H9 (cell line): Measurements from ENCODE around the gene TOMM70. TPM values are rescaled to one million over a fixed set of nuclear protein-coding genes. Genes with fewer than 3 reads are reported as not detected.

Experiments used
- DNase-seq: peaks from one replicate; pipeline ENCODE4 v3.0.0-alpha.2; 2017
- H2AFZ ChIP-seq: one replicate; pipeline ENCODE4 v1.6.1; 2013; ENCODE audit warnings: mild to moderate bottlenecking, low read length, control low read depth, moderate library complexity
- H2AK5ac ChIP-seq: 2 replicates; pipeline ENCODE4 v1.6.1; 2013; ENCODE audit warnings: low read length, control low read depth, mixed read lengths; ENCODE audit not compliant: insufficient read length
- H2BK120ac ChIP-seq: one replicate; pipeline ENCODE4 v1.6.1; 2013; ENCODE audit warnings: low read depth, mild to moderate bottlenecking, low read length, control low read depth, inconsistent platforms; ENCODE audit not compliant: poor library complexity, severe bottlenecking
- H2BK12ac ChIP-seq: 2 replicates; pipeline ENCODE4 v1.6.1; 2013; ENCODE audit warnings: low read length, control low read depth, mixed read lengths, low read depth; ENCODE audit not compliant: insufficient read length
- H2BK15ac ChIP-seq: 2 replicates; pipeline ENCODE4 v1.6.1; 2013; ENCODE audit warnings: low read depth, low read length, control low read depth
- H2BK20ac ChIP-seq: one replicate; pipeline ENCODE4 v1.6.1; 2013; ENCODE audit warnings: low read depth, mild to moderate bottlenecking, low read length, control low read depth, inconsistent platforms; ENCODE audit not compliant: poor library complexity, severe bottlenecking
- H2BK5ac ChIP-seq: 2 replicates; pipeline ENCODE4 v1.6.1; 2013; ENCODE audit warnings: low read length, control low read depth, mixed read lengths; ENCODE audit not compliant: insufficient read length
- H3K14ac ChIP-seq: 2 replicates; pipeline ENCODE4 v1.6.1; 2013; ENCODE audit warnings: low read length, control low read depth; ENCODE audit not compliant: insufficient read depth
- H3K18ac ChIP-seq: 2 replicates; pipeline ENCODE4 v1.6.1; 2013; ENCODE audit warnings: low read depth, mild to moderate bottlenecking, mixed read lengths, low read length, control low read depth; ENCODE audit not compliant: insufficient read length
- H3K23ac ChIP-seq: 2 replicates; pipeline ENCODE4 v1.6.1; 2013; ENCODE audit warnings: low read length, control low read depth, mixed read lengths, low read depth; ENCODE audit not compliant: insufficient read length
- H3K23me2 ChIP-seq: 2 replicates; pipeline ENCODE4 v1.6.1; 2013; ENCODE audit warnings: low read depth, mild to moderate bottlenecking, mixed read lengths, low read length, control low read depth; ENCODE audit not compliant: insufficient read length, poor library complexity, severe bottlenecking
- H3K27ac ChIP-seq: 2 replicates; pipeline ENCODE4 v1.5.1; 2013; ENCODE audit warnings: low read length, control low read depth, mixed read lengths, low read depth; ENCODE audit not compliant: insufficient read length
- H3K27me3 ChIP-seq: 2 replicates; pipeline ENCODE4 v1.6.1; 2013; ENCODE audit warnings: low read length, control low read depth, inconsistent platforms; ENCODE audit not compliant: insufficient read depth
- H3K4ac ChIP-seq: 2 replicates; pipeline ENCODE4 v1.6.1; 2013; ENCODE audit warnings: low read depth, mild to moderate bottlenecking, control low read depth, inconsistent platforms, low read length, moderate library complexity
- H3K4me1 ChIP-seq: 2 replicates; pipeline ENCODE4 v1.6.1; 2013; ENCODE audit warnings: low read length, control low read depth, inconsistent platforms; ENCODE audit not compliant: insufficient read depth
- H3K4me2 ChIP-seq: 2 replicates; pipeline ENCODE4 v1.6.1; 2013; ENCODE audit warnings: low read length, control low read depth, mixed read lengths; ENCODE audit not compliant: insufficient read length, insufficient read depth
- H3K56ac ChIP-seq: 2 replicates; pipeline ENCODE4 v1.6.1; 2013; ENCODE audit warnings: low read depth, mild to moderate bottlenecking, mixed read lengths, low read length, control low read depth; ENCODE audit not compliant: insufficient read length
- H3K79me1 ChIP-seq: 2 replicates; pipeline ENCODE4 v1.6.1; 2013; ENCODE audit warnings: low read depth, mild to moderate bottlenecking, moderate library complexity, low read length, control low read depth, inconsistent platforms; ENCODE audit not compliant: insufficient read depth, poor library complexity, severe bottlenecking
- H3K79me2 ChIP-seq: 2 replicates; pipeline ENCODE4 v1.6.1; 2013; ENCODE audit warnings: low read length, control low read depth, inconsistent platforms; ENCODE audit not compliant: insufficient read depth
- H3K9ac ChIP-seq: 2 replicates; pipeline ENCODE4 v1.6.1; 2013; ENCODE audit warnings: low read length, control low read depth, mixed read lengths; ENCODE audit not compliant: insufficient read length; ENCODE audit errors: extremely low read depth
- H3K9me3 ChIP-seq: one replicate; pipeline ENCODE4 v1.6.1; 2013; ENCODE audit warnings: low read depth, low read length, inconsistent platforms; ENCODE audit not compliant: control insufficient read depth
- H3T11ph ChIP-seq: one replicate; pipeline ENCODE4 v1.6.1; 2013; ENCODE audit warnings: mild to moderate bottlenecking, low read length, control low read depth, inconsistent platforms
- H4K20me1 ChIP-seq: one replicate; pipeline ENCODE4 v1.6.1; 2013; ENCODE audit not compliant: control insufficient read depth, insufficient read length, insufficient read depth
- H4K5ac ChIP-seq: 2 replicates; pipeline ENCODE4 v1.6.1; 2013; ENCODE audit warnings: low read depth, mild to moderate bottlenecking, mixed read lengths, low read length, control low read depth; ENCODE audit not compliant: insufficient read length
- H4K8ac ChIP-seq: replicated peaks from 2 replicates; pipeline ENCODE4 v1.6.1; 2013; ENCODE audit warnings: low read length, control low read depth, mixed read lengths, low read depth; ENCODE audit not compliant: insufficient read length
- H4K91ac ChIP-seq: 2 replicates; pipeline ENCODE4 v1.6.1; 2013; ENCODE audit warnings: low read depth, mild to moderate bottlenecking, moderate library complexity, mixed read lengths, low read length, control low read depth; ENCODE audit not compliant: insufficient read length
- H3K27ac Mint-ChIP-seq, 3 experiments: 2 replicates in 2 of 3; 3 replicates in 1 of 3; pipeline ENCODE4 v1.8.0; 2020 to 2021; ENCODE audit warnings: mixed read lengths in 3 of 3, mild to moderate bottlenecking in 1 of 3, moderate library complexity in 1 of 3
- H3K27me3 Mint-ChIP-seq: 2 replicates; pipeline ENCODE4 v1.8.0; 2021; ENCODE audit warnings: low read depth, mild to moderate bottlenecking, moderate library complexity, mixed read lengths
- H3K36me3 Mint-ChIP-seq, 3 experiments: 2 replicates in 2 of 3; 3 replicates in 1 of 3; pipeline ENCODE4 v1.8.0; 2020 to 2021; ENCODE audit warnings: low read depth in 3 of 3, mixed read lengths in 3 of 3; ENCODE audit not compliant: insufficient read depth in 1 of 3
- H3K4me1 Mint-ChIP-seq, 2 experiments: 2 replicates each; pipeline ENCODE4 v1.8.0; 2020; ENCODE audit warnings: mixed read lengths in 2 of 2
- H3K4me3 Mint-ChIP-seq, 2 experiments: 2 replicates in 1 of 2; 3 replicates in 1 of 2; pipeline ENCODE4 v1.8.0; 2020 to 2021; ENCODE audit warnings: mild to moderate bottlenecking in 2 of 2, mixed read lengths in 2 of 2, moderate library complexity in 1 of 2
- H3K9me3 Mint-ChIP-seq, 2 experiments: 2 replicates in 1 of 2; 3 replicates in 1 of 2; pipeline ENCODE4 v1.8.0; 2020; ENCODE audit warnings: mild to moderate bottlenecking in 2 of 2, mixed read lengths in 2 of 2, moderate library complexity in 1 of 2
- CTCF ChIP-seq: fragments of 200-600 bp; sonication (generic); conservative IDR thresholded peaks from 3 replicates; pipeline ENCODE4 v1.8.0; 2021; ENCODE audit warnings: antibody characterized with exemption, mild to moderate bottlenecking
- WGBS: extraction: QIAGEN DNeasy Blood & Tissue Kit; methylation state at CpG from one replicate; pipeline ENCODE4 v1.1.7; 2013; ENCODE audit warnings: missing lambda C conversion rate, low lambda C conversion rate, mixed read lengths; ENCODE audit not compliant: insufficient read length; ENCODE audit errors: extremely low coverage; 5-methylcytosine and 5-hydroxymethylcytosine counted together
- total RNA-seq: library from RNA; stranded (reverse); gene quantifications from 2 replicates; pipeline ENCODE4 v1.2.1, GENCODE V29; 2021

The TOMM70 gene
- total RNA-seq, 1 experiment from 2014 or later: 53.0 TPM

- Histone ChIP-seq H3K27ac (no peak overlapping the region), H3K14ac (no peak overlapping the region), H2BK5ac (no peak overlapping the region), H3T11ph (no peak overlapping the region), H2BK20ac (no peak overlapping the region), H3K79me1 (peaks cover 3% of the 10 kb centered on the region), H3K27me3 (no peaks in the 10 kb centered on the region), H3K4me1 (0 out of 2 replicates have a peak, but pooled peaks cover 2% of the 10 kb centered on the region), H4K8ac (no peak overlapping the region), H2AFZ (no peak overlapping the region), H3K23me2 (peaks cover 6% of the 10 kb centered on the region), H3K23ac (no peak overlapping the region), H3K9ac (no peak overlapping the region), H3K56ac (no peak overlapping the region), H3K18ac (no peak overlapping the region), H3K4me2 (no peak overlapping the region), H4K91ac (no peak overlapping the region), H2BK120ac (no peak overlapping the region), H3K9me3 (no peaks in the 10 kb centered on the region), H3K4ac (no peak overlapping the region), H4K5ac (no peak overlapping the region), H2BK15ac (no peak overlapping the region), H3K79me2 (peaks cover 39% of the 10 kb centered on the region; the same call in 1 of the 2 replicates), H2AK5ac (no peak overlapping the region), H4K20me1 (no peaks in the 10 kb centered on the region), H2BK12ac (no peak overlapping the region)
- no peak for TF ChIP-seq CTCF
- Mint-ChIP-seq H3K36me3 (peaks cover 0 to 17% (median 4%) of the 10 kb centered on the region in 3 experiments; a peak in 4 of 7 replicates), H3K4me1 (peaks cover 20 to 26% of the 10 kb centered on the region in 2 experiments), H3K4me3 (no peak overlapping the region), H3K9me3 (no peaks in the 10 kb centered on the region), H3K27ac (no peak overlapping the region; a peak in 2 of 7 replicates), H3K27me3 (peaks cover 2% of the 10 kb centered on the region)
- DNase-seq: no peak
- no CpG with 5 or more reads among the region's 2 CpGs for WGBS
These were observed 5.0 kb downstream of the TOMM70 start for GRCh38 chr3:100395679-100396431.
